Measurements from ENCODE around the gene KLHL24. TPM values are rescaled to one million over a fixed set of nuclear protein-coding genes. Genes with fewer than 3 reads are reported as not detected.
A peak's percentile ranks its signal among the peaks of the same experiment; 100 is the strongest.
"Not testable (repeated sequence)": the region's sequence is repeated elsewhere in the genome, so short reads cannot be mapped to it uniquely, and the experiment has no call there.

The KLHL24 gene
- polyA plus RNA-seq, 3 donors: 10.1 to 15.6 (median 10.8) TPM

DNA sequence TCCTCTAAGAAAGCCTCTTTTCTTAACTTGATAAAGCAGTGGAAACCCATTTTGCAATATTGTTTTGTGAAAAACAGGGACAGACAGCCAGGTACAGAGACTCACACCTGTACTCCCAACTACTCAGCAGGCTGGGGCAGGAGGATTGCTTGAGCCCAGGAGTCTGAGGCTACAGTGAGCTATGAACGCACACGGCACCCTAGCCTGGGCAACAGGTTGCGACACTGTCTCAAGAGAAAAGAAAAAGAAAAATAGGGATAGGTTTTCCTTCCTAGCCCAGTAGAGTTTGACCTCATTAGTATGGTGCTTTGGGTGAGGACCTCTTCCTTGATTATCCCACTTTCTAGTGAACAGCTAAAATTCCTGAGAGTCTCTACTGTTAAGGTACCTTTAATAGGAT, 44.6 kb downstream of the KLHL24 start:
- H3K27ac ChIP-seq (ENCODE audit: low read depth, low read length): no peak overlapping the region
- 83 to 96% (median 85%) methylated on average over 3 of the region's 3 CpGs for WGBS, 3 donors

DNA sequence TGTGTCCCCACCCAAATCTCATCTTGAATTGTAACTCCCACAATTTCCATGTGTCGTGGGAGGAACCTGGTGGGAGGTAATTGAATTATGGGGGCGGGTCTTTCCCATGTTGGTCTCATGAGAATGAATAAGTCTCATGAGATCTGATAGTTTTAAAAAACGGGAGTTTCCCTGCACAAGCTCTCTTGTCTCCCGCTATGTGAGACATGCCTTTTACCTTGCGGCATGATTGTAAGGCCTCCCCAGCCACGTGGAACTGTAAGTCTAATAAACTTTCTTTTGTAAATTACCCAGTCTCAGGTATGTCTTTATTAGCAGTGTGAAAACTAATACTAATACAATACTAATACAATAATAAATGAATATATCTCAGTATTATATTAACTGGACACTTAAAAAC, 52.3 kb downstream of the KLHL24 start:
- no peak overlapping the region for H3K27ac ChIP-seq (ENCODE audit: low read depth, low read length)
- 87 to 88% (median 87%) methylated on average over 6 of the region's 6 CpGs for WGBS, 3 donors

GRCh38 chr3:183688874-183689273, 53.5 kb downstream of the KLHL24 start:
- 34 to 85% (median 82%) methylated on average over 3 of the region's 3 CpGs for WGBS, 3 donors

DNA sequence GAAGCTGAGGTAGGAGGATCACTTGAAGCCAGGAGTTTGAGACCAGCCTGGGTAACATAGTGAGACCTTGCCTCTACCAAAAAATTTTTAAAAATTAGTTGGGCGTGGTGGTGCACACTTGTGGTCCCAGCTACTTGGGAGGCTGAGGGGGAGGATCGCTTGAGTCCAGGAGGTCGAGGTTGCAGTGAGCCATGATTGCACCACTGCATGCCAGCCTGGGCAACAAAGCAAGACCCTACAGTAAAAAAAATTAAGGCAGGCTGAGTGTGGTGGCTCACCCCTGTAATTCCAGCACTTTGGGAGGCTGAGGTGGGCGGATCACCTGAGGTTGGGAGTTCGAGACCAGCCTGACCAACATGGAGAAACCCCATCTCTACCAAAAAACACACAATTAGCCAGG, 54.2 kb downstream of the KLHL24 start:
- H3K27ac ChIP-seq (ENCODE audit: low read depth, low read length): not testable (repeated sequence)
- WGBS, 3 donors: 97 to 99% (median 98%) methylated on average over 5 of the region's 5 CpGs

More at GRCh38 chr3:183688874-183689273, 53.5 kb downstream of the KLHL24 start:
- H3K27ac ChIP-seq (ENCODE audit: low read depth, low read length): no peak overlapping the region

DNA sequence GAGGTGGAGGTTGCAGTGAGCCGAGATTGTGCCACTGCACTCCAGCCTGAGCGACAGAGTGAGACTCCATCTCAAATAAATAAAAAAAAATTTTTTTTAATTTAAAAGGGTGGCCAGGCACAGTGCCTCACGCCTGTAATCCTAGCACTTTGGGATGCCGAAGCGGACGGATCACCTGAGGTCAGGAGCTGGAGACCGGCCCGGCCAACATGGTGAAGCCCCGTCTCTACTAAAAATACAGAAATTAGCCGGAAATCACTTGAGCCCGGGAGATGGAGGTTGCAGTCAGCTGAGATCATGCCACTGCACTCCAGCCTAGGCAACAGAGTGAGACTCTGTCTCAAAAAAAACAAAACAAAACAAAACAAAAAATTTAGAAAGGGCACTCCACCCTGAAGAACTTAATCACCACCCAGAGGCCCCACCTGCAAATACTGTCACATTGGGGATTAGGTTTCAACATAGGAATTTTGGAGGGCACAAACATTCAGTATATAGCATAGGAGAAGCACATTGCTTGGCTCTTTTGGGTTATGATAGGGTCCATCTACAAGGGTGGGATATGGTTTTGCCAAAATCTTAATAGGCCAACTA, 55.1 kb downstream of the KLHL24 start:
- no peak overlapping the region for H3K27ac ChIP-seq (ENCODE audit: low read depth, low read length)
- 95 to 96% (median 95%) methylated on average over 11 of the region's 11 CpGs for WGBS, 3 donors

DNA sequence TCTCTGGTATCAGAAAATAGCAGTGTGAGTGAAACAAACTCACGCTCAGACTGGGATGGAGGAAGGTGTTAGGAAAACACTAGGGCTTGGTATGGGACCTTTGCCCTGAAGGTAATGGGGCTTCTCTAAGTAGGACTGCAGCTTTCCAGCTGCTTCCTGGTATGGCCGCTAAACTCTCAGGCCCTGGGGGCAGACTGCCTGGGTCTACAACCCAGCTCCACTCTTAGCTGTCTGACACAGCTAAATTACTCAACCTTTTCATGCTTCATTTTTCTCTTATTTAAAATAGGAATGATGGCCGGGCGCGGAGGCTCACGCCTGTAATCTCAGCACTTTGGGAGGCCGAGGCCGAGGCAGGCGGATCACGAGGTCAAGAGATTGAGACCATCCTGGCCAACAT, 57.0 kb downstream of the KLHL24 start:
- H3K27ac ChIP-seq (ENCODE audit: low read depth, low read length): no peak overlapping the region
- WGBS, 3 donors: 92 to 94% (median 94%) methylated on average over 10 of the region's 10 CpGs

GRCh38 chr3:183695569-183696364, 60.3 kb downstream of the KLHL24 start:
- WGBS, 3 donors: 90 to 92% (median 91%) methylated on average over 7 of the region's 7 CpGs
- H3K27ac ChIP-seq (ENCODE audit: low read depth, low read length): no peak overlapping the region

- 31 to 44% (median 36%) methylated on average over 4 of the region's 4 CpGs for WGBS, 3 donors
Observed at GRCh38 chr3:183697123-183697609, 61.7 kb downstream of the KLHL24 start.

GRCh38 chr3:183697610-183698317, 62.3 kb downstream of the KLHL24 start, which contains the start of gene YEATS2:
Gene YEATS2 (plus strand): TSS chr3:183697797. CDS start chr3:183715163, 17,366 bp downstream.
- peak within 1 kb of the TSS; percentile 42 for H3K27ac ChIP-seq (ENCODE audit: low read depth, low read length)
- WGBS, 3 donors: 0 to 1% (median 0%) methylated on average over 68 to 89 of the region's 89 CpGs

More at GRCh38 chr3:183697123-183697609, 61.7 kb downstream of the KLHL24 start:
- H3K27ac ChIP-seq (ENCODE audit: low read depth, low read length): no peak overlapping the region

GRCh38 chr3:183698318-183698751, 62.9 kb downstream of the KLHL24 start:
- H3K27ac ChIP-seq (ENCODE audit: low read depth, low read length): peak overlapping the region; percentile 42
- 0 to 1% (median 1%) methylated on average over 13 of the region's 13 CpGs for WGBS, 3 donors

GRCh38 chr3:183698756-183699155, 63.3 kb downstream of the KLHL24 start:
- no peak overlapping the region for H3K27ac ChIP-seq (ENCODE audit: low read depth, low read length)
- 3 to 17% (median 4%) methylated on average over 9 of the region's 9 CpGs for WGBS, 3 donors

GRCh38 chr3:183699238-183699947, 64.0 kb downstream of the KLHL24 start:
- H3K27ac ChIP-seq (ENCODE audit: low read depth, low read length): no peak overlapping the region
- WGBS, 3 donors: 58 to 73% (median 61%) methylated on average over 13 of the region's 13 CpGs

- WGBS, 3 donors: 93 to 96% (median 93%) methylated on average over 5 of the region's 5 CpGs
- H3K27ac ChIP-seq (ENCODE audit: low read depth, low read length): no peak overlapping the region
Observed at GRCh38 chr3:183701744-183702143, 66.3 kb downstream of the KLHL24 start.

DNA sequence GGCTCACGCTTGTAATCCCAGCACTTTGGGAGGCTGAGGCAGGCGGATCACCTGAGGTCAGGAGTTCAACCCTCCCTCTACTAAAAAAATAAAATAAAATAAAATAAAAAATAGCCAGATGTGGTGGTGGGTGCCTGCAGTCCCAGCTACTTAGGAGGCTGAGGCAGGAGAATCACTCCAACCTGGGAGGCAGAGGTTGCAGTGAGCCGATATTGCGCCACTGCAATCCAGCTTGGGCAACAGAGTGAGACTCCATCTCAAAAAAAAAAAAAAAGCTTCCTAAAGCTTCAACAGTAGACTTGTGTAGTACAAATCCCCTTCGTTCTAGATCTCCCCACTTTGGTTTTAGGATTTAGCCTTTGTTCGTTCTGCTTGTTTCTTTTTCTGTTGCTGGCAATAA, 68.5 kb downstream of the KLHL24 start:
- 84 to 96% (median 95%) methylated on average over 6 of the region's 6 CpGs for WGBS, 3 donors
- H3K27ac ChIP-seq (ENCODE audit: low read depth, low read length): not testable (repeated sequence)

DNA sequence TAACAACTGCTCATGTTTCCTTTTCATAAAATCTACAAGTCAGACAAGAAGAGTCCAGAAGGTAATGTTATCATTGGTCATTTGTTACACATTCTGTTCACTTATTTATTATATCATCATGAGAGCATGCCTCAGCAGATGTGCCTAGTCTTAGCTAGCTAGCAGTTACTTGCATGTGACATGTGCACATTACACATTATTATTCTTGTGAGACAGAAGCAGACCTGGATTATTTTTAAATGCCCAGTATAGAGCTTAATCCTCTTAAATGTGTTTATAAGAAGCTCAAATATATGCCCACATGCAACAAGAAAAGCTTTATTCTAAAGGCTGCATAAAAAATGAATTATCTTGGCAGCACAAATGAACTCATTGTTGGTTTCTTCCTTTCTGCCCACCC, 74.8 kb downstream of the KLHL24 start:
- H3K27ac ChIP-seq (ENCODE audit: low read depth, low read length): no peak overlapping the region

GRCh38 chr3:183711516-183711915, 76.1 kb downstream of the KLHL24 start:
- WGBS, 3 donors: 97 to 99% (median 98%) methylated on average over 3 of the region's 3 CpGs
- no peak overlapping the region for H3K27ac ChIP-seq (ENCODE audit: low read depth, low read length)

DNA sequence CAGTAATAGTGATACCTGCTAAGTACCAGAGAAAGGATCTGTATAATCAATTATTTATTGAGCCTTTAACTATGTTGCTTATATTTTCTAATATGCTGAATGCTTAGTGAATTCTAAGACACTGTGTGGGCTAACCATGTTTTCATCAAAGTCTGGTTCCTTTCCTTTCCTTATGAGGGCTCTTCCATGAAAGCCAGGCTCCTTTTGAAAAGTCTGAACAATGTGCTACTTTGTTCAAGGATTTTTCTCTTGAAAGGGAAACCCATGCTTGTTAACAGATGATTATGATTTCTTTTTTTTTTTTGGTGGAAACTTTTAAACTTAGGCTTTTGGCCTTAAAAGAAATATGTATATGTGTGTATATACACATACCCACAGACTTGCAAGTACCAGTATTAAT, 79.2 kb downstream of the KLHL24 start:
- H3K27ac ChIP-seq (ENCODE audit: low read depth, low read length): no peak overlapping the region

DNA sequence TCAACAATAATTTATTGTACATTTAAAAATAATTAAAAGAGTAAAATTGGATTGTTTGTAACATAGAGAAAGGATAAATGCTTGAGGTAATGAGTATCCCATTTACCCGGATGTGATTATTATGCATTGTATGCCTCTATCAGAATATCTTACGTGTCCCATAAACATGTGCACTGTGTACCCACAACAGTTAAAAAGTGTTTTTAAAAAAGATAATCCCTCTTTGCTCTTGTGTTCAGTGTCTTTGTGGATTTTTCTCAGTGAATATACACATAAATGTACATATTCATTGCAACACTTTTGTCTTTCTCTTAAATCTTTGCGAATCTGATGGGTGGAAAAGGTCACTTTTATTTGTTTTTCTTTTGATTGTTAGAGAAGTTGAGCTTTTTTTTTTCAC, 82.6 kb downstream of the KLHL24 start:
- WGBS, 3 donors: 87 to 95% (median 93%) methylated on average over 3 of the region's 3 CpGs

More for the DNA sequence above, 82.6 kb downstream of the KLHL24 start:
- H3K27ac ChIP-seq (ENCODE audit: low read depth, low read length): no peak overlapping the region

All from adipose tissue (tissue), 3 donors.